Neural cell (in vitro differentiated cells): Measurements from ENCODE around the gene PLSCR4.

Experiments used
- CTCF ChIP-seq: fragments of 450-650 bp; IDR thresholded peaks from 2 replicates; pipeline ENCODE4 v1.5.1; 2014; ENCODE audit warnings: antibody characterized with exemption, mild to moderate bottlenecking, moderate library complexity; ENCODE audit not compliant: poor library complexity, severe bottlenecking
- EP300 ChIP-seq: fragments of 450-650 bp; conservative IDR thresholded peaks from 2 replicates; pipeline ENCODE4 v1.6.1; 2014; ENCODE audit warnings: antibody characterized with exemption, mild to moderate bottlenecking, moderate library complexity; ENCODE audit not compliant: poor library complexity, severe bottlenecking
- EZH2 ChIP-seq: fragments of 200-600, 300-800 bp; shearing (Covaris generic), sonication (generic); IDR thresholded peaks from 2 replicates; pipeline ENCODE4 v1.6.1; 2014; ENCODE audit warnings: antibody characterized with exemption, low read length, borderline replicate concordance, mild to moderate bottlenecking; ENCODE audit not compliant: insufficient read depth, poor library complexity, severe bottlenecking
- MXI1 ChIP-seq: fragments of 450-650 bp; conservative IDR thresholded peaks from 2 replicates; pipeline ENCODE4 v1.6.1; 2014; ENCODE audit warnings: antibody characterized with exemption, mild to moderate bottlenecking; ENCODE audit not compliant: poor library complexity, severe bottlenecking
- POLR2AphosphoS5 ChIP-seq: IDR thresholded peaks from 2 replicates; pipeline ENCODE4 v1.6.1; 2012
- RAD21 ChIP-seq: fragments of 450-650 bp; conservative IDR thresholded peaks from 2 replicates; pipeline ENCODE4 v1.6.1; 2014; ENCODE audit warnings: antibody characterized with exemption, mild to moderate bottlenecking, moderate library complexity
- REST ChIP-seq: IDR thresholded peaks from 2 replicates; pipeline ENCODE4 v1.6.1; 2012; ENCODE audit warnings: borderline replicate concordance
- SMC3 ChIP-seq: fragments of 450-650 bp; conservative IDR thresholded peaks from 2 replicates; pipeline ENCODE4 v1.6.1; 2014; ENCODE audit warnings: antibody characterized with exemption, mild to moderate bottlenecking, moderate library complexity; ENCODE audit not compliant: poor library complexity

- TF ChIP-seq CTCF (no peak), REST (no peak), MXI1 (no peak), POLR2AphosphoS5 (no peak), EZH2 (no peak), SMC3 (no peak), EP300 (no peak), RAD21 (no peak)
Measured at GRCh38 chr3:146195605-146196004, 55.3 kb downstream of the PLSCR4 start.
